ENCODE data around the gene TTC3.

Gene TTC3

GRCh38 chr21:37224861-37225839, 152.1 kb downstream of the TTC3 start:
- Histone ChIP-seq H3K4me3 (ENCODE audit: low read depth, low read length) (no peak overlapping the region), H3K36me3 (ENCODE audit: control insufficient read depth in 2 of 2, insufficient read depth in 1 of 2, low read length in 2 of 2) (peaks cover 18 to 67% of the 10 kb centered on the region in 2 experiments), H3K4me1 (ENCODE audit: control insufficient read depth, insufficient read depth, low read length) (no peaks in the 10 kb centered on the region), H3K9me3 (ENCODE audit: control insufficient read depth, insufficient read depth, low read depth, low read length) (no peaks in the 10 kb centered on the region), H3K27ac (ENCODE audit: extremely low read depth, low read depth, low read length) (no peak overlapping the region)
- TF ChIP-seq ZBTB44 (tag by site-specific recombination; IDR thresholded peaks at IDR 0.05), result no peak
- TF ChIP-seq OSR2 (tag by site-specific recombination; IDR thresholded peaks at IDR 0.05), result no peak
- no peak for TF ChIP-seq ZNF76 (tag by site-specific recombination; IDR thresholded peaks at IDR 0.05; ENCODE audit: borderline replicate concordance, low read depth)
- TF ChIP-seq, protein P1, sequence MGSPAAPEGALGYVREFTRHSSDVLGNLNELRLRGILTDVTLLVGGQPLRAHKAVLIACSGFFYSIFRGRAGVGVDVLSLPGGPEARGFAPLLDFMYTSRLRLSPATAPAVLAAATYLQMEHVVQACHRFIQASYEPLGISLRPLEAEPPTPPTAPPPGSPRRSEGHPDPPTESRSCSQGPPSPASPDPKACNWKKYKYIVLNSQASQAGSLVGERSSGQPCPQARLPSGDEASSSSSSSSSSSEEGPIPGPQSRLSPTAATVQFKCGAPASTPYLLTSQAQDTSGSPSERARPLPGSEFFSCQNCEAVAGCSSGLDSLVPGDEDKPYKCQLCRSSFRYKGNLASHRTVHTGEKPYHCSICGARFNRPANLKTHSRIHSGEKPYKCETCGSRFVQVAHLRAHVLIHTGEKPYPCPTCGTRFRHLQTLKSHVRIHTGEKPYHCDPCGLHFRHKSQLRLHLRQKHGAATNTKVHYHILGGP (tag by site-specific recombination; IDR thresholded peaks at IDR 0.05), result no peak
- no peak for TF ChIP-seq PATZ1 (tag by site-specific recombination; IDR thresholded peaks at IDR 0.05)
- TF ChIP-seq TRIM28 (IDR thresholded peaks at IDR 0.05; ENCODE audit: borderline replicate concordance, low read length), result no peak
- TF ChIP-seq, protein P2, sequence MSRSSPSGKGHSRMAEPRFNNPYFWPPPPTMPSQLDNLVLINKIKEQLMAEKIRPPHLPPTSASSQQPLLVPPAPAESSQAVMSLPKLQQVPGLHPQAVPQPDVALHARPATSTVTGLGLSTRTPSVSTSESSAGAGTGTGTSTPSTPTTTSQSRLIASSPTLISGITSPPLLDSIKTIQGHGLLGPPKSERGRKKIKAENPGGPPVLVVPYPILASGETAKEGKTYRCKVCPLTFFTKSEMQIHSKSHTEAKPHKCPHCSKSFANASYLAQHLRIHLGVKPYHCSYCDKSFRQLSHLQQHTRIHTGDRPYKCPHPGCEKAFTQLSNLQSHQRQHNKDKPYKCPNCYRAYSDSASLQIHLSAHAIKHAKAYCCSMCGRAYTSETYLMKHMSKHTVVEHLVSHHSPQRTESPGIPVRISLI (tag by site-specific recombination; IDR thresholded peaks at IDR 0.05), result no peak
- TF ChIP-seq SP7 (tag by site-specific recombination; IDR thresholded peaks at IDR 0.05), result no peak
- TF ChIP-seq ZBTB11 (tag by site-specific recombination; conservative IDR thresholded peaks at IDR 0.05; ENCODE audit: low read depth), result no peak
- TF ChIP-seq ZNF692 (tag by site-specific recombination; IDR thresholded peaks at IDR 0.05), result no peak
- TF ChIP-seq ZNF391 (tag by site-specific recombination; IDR thresholded peaks at IDR 0.05; ENCODE audit: borderline replicate concordance, low read depth), result no peak
- TF ChIP-seq ZNF214 (tag by site-specific recombination; IDR thresholded peaks at IDR 0.05; ENCODE audit: borderline replicate concordance), result no peak
- no peak for TF ChIP-seq YY1 (tag by site-specific recombination; IDR thresholded peaks at IDR 0.05)
- TF ChIP-seq, protein P3, sequence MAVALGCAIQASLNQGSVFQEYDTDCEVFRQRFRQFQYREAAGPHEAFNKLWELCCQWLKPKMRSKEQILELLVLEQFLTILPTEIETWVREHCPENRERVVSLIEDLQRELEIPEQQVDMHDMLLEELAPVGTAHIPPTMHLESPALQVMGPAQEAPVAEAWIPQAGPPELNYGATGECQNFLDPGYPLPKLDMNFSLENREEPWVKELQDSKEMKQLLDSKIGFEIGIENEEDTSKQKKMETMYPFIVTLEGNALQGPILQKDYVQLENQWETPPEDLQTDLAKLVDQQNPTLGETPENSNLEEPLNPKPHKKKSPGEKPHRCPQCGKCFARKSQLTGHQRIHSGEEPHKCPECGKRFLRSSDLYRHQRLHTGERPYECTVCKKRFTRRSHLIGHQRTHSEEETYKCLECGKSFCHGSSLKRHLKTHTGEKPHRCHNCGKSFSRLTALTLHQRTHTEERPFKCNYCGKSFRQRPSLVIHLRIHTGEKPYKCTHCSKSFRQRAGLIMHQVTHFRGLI (tag by site-specific recombination; IDR thresholded peaks at IDR 0.05), result no peak
- TF ChIP-seq SCRT2 (tag by site-specific recombination; IDR thresholded peaks at IDR 0.05), result no peak
- TF ChIP-seq ZNF239 (tag by site-specific recombination; IDR thresholded peaks at IDR 0.05), result no peak
- CTCF ChIA-PET, result interaction anchor here (0.6 to 0.8 kb wide), 3 partner anchors 7 to 1130 kb away, joined by 3 read pairs; no protein-coding TSS in a partner anchor
- POLR2A ChIA-PET, result no interaction called here
